Kidney (tissue), 14 donors: ENCODE results near the gene PDZRN4. TPM values are rescaled to one million over a fixed set of nuclear protein-coding genes. Genes with fewer than 3 reads are reported as not detected.

Experiments
- DNase-seq, 5 donors: peaks; one replicate each; pipeline ENCODE4 v3.0.0-alpha.2; 2013 to 2020
- FAIRE-seq: peaks from 2 replicates; lab custom pipeline; 2012; peaks lifted over from hg19 to GRCh38; lab: Jason Lieb, UNC
- H3K27ac ChIP-seq, 2 donors: one replicate each; pipeline ENCODE4 v1.7.0; 2013; ENCODE audit warnings: low read depth in 2 of 2, low read length in 2 of 2, inconsistent platforms in 1 of 2
- H3K27me3 ChIP-seq: one replicate; pipeline ENCODE4 v1.7.1; 2013; ENCODE audit warnings: low read length, inconsistent platforms; ENCODE audit not compliant: control insufficient read depth, insufficient read depth
- H3K36me3 ChIP-seq, 3 donors: one replicate each; pipeline versions ENCODE4 v1.7.0 to v1.7.1; 2013; ENCODE audit warnings: low read length in 3 of 3, control low read depth in 1 of 3, inconsistent platforms in 1 of 3; ENCODE audit not compliant: insufficient read depth in 3 of 3, control insufficient read depth in 2 of 3
- H3K4me1 ChIP-seq, 3 donors: one replicate each; pipeline versions ENCODE4 v1.7.0 to v1.7.1; 2013; ENCODE audit warnings: low read length in 3 of 3, inconsistent platforms in 1 of 3, low read depth in 1 of 3; ENCODE audit not compliant: control insufficient read depth in 2 of 3, insufficient read depth in 2 of 3
- H3K4me3 ChIP-seq, 3 donors: one replicate each; pipeline versions ENCODE4 v1.7.0 to v1.8.1; 2013; ENCODE audit warnings: low read length in 3 of 3, control low read depth in 1 of 3, inconsistent platforms in 1 of 3
- H3K9ac ChIP-seq, 3 donors: one replicate each; pipeline versions ENCODE4 v1.7.0 to v1.7.1; 2013; ENCODE audit warnings: low read length in 3 of 3, control low read depth in 1 of 3, inconsistent platforms in 1 of 3
- H3K9me3 ChIP-seq, 3 donors: one replicate each; pipeline versions ENCODE4 v1.7.0 to v1.7.1; 2013; ENCODE audit warnings: low read length in 3 of 3, control low read depth in 1 of 3, inconsistent platforms in 1 of 3; ENCODE audit not compliant: control insufficient read depth in 2 of 3, insufficient read depth in 1 of 3
- intact Hi-C: fragments of 100-400 bp; cut with DNase I; formaldehyde crosslinking; loops from one replicate; pipeline ENCODE4 v1.11.1; 2022
- polyA plus RNA-seq: library from polyadenylated mRNA; stranded (reverse); fragments of 350-450 nt; fragmentation: Illumina TruSeq; extraction: RNeasy Lipid Tissue Mini Kit (QIAGEN cat#74804); gene quantifications from one replicate; pipeline ENCODE4 v1.2.3, GENCODE V29; 2014; ENCODE audit warnings: low read depth, low replicate concordance; ENCODE audit not compliant: insufficient read depth
- total RNA-seq: library from RNA; stranded (reverse); fragmentation: NEBNext Ultra II Directional; extraction: Animal tissue kit (Norgen Biotek cat#: 25700); gene quantifications from one replicate; pipeline ENCODE4 v1.2.1, GENCODE V29; 2021
- TF ChIP-seq, protein P1 (sequence below): IDR thresholded peaks from 3 replicates; pipeline ENCODE4 v1.5.1; 2012; ENCODE audit warnings: mild to moderate bottlenecking, moderate library complexity, borderline replicate concordance; ENCODE audit not compliant: insufficient read depth; ENCODE audit errors: extremely low read depth
- donor health status: control.
- donor health status: control.
- donor health status: control.
- donor health status: control.
- donor health status: control.
- donor health status: DM: yes; HTN: yes; CAD: no.
- donor health status: Normal renal cell carcinoma (clear cell type).

Gene PDZRN4
- total and polyA plus RNA-seq, 2 donors from 2014 or later, result 0.56 to 2.1 TPM

DNA sequence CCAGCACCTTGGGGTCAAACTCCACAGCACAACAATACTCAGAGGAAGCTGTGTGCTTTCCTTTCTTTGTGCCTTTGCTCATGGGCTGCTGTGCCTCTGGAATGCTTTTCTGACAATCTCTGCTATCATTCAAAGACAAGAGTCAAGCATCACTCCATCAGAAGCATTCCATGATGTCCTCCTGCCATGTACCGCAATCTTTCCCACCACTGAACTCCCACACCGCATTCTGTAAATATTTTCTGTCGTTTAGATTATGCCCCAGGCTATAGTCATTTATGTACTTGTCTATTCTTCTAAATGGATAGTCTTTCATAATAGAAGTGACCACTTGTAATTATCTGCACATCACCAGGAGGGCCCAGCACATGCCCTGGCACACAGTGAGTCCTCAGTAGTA, 327.8 kb downstream of the PDZRN4 start:
- no peaks in the 10 kb centered on the region for H3K9me3 ChIP-seq
- DNase-seq, result no peak
- no peaks in the 10 kb centered on the region for H3K36me3 ChIP-seq
- no peak overlapping the region for H3K4me3 ChIP-seq
- H3K27me3 ChIP-seq, result no peaks in the 10 kb centered on the region
- no peak overlapping the region for H3K27ac ChIP-seq
- H3K4me1 ChIP-seq, result no peaks in the 10 kb centered on the region
- FAIRE-seq, result no peak
- intact Hi-C loops, result no loop called here
- TF ChIP-seq, protein P1, sequence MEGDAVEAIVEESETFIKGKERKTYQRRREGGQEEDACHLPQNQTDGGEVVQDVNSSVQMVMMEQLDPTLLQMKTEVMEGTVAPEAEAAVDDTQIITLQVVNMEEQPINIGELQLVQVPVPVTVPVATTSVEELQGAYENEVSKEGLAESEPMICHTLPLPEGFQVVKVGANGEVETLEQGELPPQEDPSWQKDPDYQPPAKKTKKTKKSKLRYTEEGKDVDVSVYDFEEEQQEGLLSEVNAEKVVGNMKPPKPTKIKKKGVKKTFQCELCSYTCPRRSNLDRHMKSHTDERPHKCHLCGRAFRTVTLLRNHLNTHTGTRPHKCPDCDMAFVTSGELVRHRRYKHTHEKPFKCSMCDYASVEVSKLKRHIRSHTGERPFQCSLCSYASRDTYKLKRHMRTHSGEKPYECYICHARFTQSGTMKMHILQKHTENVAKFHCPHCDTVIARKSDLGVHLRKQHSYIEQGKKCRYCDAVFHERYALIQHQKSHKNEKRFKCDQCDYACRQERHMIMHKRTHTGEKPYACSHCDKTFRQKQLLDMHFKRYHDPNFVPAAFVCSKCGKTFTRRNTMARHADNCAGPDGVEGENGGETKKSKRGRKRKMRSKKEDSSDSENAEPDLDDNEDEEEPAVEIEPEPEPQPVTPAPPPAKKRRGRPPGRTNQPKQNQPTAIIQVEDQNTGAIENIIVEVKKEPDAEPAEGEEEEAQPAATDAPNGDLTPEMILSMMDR, result no peak
- no peak overlapping the region for H3K9ac ChIP-seq

DNA sequence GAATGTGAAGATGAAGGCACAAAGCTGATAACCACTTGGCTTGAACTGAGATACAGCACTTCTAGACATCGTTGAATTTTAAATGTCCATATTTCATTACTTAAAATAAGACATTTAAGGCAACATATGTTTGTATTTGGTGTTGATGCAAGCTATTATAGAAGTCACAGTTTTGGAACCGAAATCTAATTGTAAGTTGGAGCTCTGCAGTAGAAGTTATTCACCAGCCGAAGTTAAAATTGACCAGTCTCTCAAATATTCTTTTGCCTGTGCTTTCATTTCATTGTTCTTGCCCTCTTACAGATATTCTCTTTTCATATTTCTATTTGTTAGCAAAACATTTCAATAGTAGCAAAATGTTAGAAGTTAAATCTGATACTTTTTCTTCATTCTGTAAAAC, 332.7 kb downstream of the PDZRN4 start:
- no peak for FAIRE-seq
- H3K27ac ChIP-seq, result no peak overlapping the region

DNA sequence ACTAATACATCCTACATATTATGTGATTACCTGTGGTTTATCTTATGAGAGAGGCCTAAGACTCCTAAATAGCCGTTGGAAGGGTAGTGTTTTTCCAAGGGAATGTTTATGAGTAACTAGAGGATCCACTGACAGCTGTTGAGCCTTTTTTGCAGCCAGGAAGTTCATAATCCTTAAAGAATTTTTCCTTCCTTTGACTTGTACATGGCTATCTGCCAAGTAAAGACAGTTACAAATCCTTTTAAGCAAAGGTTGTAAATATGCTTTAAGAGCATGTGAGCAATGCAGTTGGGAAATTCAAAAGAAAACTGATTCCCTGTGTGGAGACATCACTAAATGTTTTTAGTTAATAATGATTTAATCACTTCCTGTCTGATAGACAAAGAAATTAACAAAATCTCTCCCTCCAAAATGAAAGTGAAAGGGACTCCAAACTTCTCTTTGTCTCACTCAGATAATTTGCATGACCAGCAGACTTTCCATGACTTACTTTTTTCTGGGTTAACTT, 333.8 kb downstream of the PDZRN4 start:
- DNase-seq (peak in 2 of 5 donors; percentile 65 to 83), FAIRE-seq (peak; percentile 80)
- H3K4me3 ChIP-seq, result peak overlapping the region in 1 of 3 donors; percentile 48
- no peak overlapping the region for H3K27ac ChIP-seq
- H3K27me3 ChIP-seq, result no peaks in the 10 kb centered on the region
- no peak overlapping the region for H3K9ac ChIP-seq
- peaks cover 0 to 6% (median 0%) of the 10 kb centered on the region in 3 donors for H3K4me1 ChIP-seq
- no peaks in the 10 kb centered on the region for H3K36me3 ChIP-seq
- no peaks in the 10 kb centered on the region for H3K9me3 ChIP-seq
- intact Hi-C loops, result no loop called here
- TF ChIP-seq, protein P1, result no peak

More for the DNA sequence above, 332.7 kb downstream of the PDZRN4 start:
- Histone ChIP-seq H3K4me3 (no peak overlapping the region), H3K9ac (no peak overlapping the region), H3K36me3 (no peaks in the 10 kb centered on the region), H3K9me3 (no peaks in the 10 kb centered on the region), H3K4me1 (peaks cover 0 to 6% (median 0%) of the 10 kb centered on the region in 3 donors), H3K27me3 (no peaks in the 10 kb centered on the region)
- intact Hi-C loops, result no loop called here
- TF ChIP-seq, protein P1, result no peak
- DNase-seq, result no peak

DNA sequence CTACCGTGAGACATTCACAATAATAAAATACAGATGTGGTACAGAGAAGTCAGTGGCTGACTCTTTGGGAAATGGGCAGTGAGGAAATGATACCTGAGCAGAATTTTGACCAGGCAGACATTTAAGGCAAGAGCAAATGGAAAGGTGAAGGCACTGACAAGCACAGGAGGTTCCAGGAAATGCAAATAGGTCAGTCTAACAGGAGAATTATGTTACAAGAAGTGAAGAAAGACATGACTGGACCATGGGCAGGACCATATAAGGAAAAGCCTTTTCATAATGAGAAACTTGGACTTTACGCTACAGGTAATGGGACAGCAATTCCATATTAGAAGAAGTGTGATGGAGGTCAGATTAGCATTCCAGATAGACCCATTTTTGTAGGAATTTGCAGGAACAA, 338.9 kb downstream of the PDZRN4 start:
- H3K4me1 ChIP-seq, result peaks cover 0 to 6% (median 0%) of the 10 kb centered on the region in 3 donors
- DNase-seq, result no peak
- intact Hi-C loops, result no loop called here
- H3K9me3 ChIP-seq, result no peaks in the 10 kb centered on the region
- no peaks in the 10 kb centered on the region for H3K36me3 ChIP-seq
- TF ChIP-seq, protein P1, result no peak
- H3K4me3 ChIP-seq, result no peak overlapping the region
- H3K9ac ChIP-seq, result no peak overlapping the region
- no peak overlapping the region for H3K27ac ChIP-seq
- no peaks in the 10 kb centered on the region for H3K27me3 ChIP-seq
- FAIRE-seq, result no peak
